NCI-H2029 treated with DMSO at 0.1 percent for 48 hours (cell line): ENCODE data around the gene CIB4.

Experiments used
- DNase-seq: peaks from one replicate; lab custom pipeline; 2025; lab: John Stamatoyannopoulos, UW

Gene CIB4

DNA sequence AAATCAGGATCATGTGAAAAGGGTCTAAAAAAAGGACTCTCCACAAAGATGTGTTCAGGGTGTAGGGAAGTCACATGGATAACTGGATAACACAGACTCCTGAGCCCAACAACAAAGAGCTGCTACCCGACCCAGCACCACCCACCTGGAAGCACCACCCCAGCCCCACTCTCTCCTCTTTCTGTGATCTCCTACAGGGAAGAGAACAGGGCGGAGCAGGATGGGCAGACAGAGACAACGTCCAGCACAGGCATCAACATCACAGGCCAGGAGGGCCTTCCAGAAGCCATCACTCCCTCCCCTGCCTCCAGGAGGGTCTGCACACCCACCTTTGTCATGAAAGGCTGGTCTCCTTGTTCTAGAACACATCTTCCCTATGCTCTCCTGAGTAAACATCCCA lies 1.3 kb upstream of the CIB4 start:
- no peak for DNase-seq

DNA sequence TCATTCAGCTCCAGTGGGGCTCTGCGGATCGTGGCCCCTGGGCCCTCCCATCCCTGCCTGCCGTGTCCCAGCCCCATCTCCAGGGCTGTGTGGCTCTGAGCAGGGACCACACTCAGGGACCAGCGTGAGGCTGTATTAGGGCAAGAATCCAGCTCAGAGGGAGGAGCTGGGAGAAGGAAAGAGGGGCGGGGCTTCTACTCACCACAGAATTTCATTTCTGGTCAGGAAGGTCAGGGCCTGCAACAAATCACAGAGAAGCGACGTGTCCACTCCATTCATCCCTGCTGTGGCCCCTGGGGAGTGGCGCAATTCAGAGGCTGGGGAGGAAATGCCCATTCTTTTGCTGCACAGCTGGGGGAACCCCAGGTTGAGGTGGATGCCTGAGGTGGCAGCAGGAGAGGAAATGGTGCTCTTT lies 828 bp downstream of the CIB4 start:
- DNase-seq, result no peak

DNA sequence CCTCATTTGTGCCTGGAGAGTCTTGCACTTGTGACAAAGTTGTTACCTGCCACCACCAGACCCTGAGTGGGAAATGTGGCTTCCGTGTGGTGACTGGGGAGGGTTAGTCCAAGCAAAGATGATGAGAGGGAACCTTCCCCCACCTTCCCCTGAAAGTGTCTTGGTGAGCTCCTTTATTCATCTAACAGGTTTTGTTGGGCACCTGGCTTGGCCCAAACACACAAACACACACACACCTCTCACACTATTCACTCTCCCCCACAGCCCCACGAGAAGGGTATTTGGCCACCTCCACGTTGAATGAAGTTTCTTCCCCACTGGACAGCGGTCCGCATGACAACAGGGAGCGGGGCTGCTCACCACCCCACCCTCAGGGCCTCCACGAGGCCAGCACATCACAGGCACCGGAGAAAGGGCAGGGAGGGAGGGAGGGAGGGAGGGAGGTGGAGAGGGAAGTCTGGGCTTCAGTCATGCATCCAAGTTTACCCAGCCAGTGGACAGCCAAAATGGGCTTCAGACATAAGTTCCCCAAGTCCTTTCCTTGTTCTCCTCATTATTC lies 1.4 kb downstream of the CIB4 start:
- DNase-seq, result no peak

DNA sequence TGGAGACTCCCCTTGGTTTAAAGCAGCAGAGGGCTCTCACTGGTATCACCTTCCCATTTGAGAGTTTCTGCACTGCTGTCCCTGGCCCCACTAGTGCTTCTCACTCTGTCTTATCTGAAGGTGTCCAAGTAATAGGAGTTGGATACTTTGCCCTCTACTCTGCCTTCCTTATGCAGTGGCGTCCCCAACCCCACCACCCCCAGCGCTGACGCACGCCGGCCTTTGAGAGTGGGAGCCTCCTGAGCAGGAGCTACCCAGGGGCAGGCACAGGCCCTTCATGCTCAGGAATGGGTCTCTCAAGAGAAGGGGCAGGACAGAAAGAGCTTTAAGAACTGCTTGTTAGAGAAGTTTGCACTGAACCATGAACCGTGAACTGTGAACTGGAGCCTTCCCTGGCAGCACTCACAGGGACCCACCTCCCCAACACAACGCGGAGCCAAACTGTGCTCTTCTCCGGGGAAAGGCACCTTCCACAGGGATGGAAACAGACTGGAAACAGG lies 3.3 kb downstream of the CIB4 start:
- no peak for DNase-seq

DNA sequence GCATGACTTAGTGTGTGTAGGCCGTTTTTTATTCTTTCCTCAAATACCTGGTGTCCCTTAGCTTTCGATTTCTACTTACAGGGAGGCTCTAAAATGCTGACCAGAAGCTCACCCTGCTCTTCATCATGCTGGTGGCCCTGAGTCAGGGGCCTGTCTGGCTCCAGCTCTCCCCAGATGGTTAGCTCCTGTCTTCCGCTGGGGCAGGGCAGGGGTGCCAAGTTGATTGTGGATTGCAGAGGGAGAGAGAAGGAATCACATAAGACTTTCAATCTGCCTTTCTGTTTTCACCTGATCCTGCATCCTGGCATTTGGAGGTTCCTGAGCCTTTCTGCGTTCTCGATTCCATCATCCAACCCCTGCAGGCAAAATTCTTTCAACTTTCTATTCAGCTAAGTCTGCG lies 4.2 kb downstream of the CIB4 start:
- DNase-seq, result no peak

DNA sequence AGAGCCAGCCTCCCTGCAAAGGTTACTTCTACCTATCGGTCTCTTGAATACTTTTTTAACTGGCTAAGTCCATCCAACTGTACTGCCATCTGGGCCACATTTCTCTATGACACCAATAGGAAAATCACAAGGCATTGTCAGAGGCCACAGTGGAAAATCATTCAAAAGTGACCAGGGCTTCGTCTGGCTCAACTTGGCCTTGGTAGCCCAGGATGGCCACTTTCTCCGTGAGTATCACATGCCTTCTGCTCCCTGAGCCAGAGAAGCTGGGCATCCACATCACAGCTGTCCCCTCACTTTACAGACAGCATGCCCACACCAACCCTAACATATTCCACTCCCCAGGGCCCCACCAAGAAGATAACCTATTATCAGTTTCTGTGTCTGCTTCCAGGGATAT lies 5.8 kb downstream of the CIB4 start:
- DNase-seq, result no peak

DNA sequence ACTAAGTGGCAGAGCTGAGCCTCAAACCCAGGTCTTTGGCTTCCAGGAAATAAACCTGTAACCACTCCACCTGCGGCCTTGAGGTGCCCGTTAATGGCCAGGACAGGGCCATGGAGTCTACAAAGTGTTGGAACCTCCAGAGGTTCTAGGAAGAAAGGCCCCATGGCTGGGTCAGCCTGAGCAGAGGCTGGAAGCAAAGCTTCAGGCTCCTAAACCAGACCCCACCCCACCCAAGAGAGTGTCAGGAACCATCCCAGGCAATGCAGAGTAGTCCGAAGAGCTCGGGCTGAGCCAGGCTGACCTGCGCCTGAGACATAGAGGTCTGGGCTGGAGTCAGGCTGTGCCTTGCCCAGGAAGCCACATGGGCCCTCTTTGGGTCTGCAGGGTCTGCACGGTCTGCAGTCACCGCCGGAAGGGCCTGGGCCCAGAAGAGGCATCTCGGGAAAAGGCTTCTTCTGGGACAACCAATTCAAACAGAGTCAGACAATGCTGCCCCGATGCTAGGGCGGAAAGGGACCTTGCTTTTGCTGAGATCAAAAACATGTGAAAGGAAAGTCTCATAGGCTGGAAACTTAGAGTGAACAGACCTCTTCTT lies 6.4 kb downstream of the CIB4 start:
- no peak for DNase-seq

DNA sequence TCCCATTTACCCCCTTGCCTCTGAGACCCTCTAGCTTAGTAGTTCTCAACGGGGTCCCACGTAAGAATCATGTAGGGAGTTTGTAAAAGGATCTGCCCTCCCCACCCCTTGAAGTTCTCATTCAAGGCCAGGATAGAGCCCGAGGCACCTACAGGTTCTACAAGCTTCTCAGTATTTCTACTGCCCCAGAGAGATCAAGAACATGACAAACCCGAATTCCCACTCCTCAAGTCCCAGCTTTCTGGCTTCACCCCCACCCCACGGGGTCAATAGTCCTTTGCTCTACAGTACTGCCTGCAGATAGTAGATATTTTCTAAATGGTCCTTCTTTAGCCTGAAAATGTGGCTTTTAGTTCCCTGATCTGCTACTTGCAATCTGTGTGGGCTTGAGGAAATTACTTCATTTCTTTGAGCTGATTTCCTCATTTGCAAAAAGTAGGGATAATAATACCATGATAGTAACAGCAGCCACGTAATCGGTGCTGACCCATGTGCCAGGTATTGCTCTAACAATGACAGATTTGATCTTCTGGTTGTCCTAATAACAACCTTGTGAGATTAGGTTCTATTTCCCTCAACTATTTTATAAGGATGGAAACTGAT lies 7.1 kb downstream of the CIB4 start:
- DNase-seq, result no peak

DNA sequence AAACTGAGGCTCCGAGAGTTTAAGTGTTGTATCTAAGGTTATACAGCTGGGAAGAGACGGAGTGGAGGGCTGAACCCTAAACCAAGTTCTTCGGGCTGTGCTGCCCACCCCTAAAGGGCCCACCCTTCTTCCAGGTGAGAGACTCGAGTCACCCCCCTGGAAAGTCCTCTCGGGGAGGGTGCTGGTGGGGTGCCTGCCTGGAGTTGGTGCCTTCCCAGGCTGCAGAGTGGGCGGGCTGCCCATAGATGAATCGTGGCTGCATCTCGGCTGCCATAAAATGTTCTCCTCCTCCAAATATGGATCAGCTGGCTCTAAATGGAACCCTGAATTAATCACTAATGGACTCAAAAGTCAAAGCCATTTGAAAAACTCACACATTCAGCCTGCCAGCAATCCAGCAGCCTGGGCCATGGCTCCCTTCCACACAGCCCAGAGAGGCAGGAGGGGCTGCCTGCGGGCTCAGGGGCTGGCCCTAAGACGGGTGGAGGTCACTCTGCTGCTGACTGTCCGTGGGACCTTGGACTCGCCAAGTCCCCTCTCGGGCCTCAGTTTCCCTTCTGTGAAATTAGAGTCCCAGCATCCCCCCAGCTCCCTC lies 7.7 kb downstream of the CIB4 start:
- no peak for DNase-seq

DNA sequence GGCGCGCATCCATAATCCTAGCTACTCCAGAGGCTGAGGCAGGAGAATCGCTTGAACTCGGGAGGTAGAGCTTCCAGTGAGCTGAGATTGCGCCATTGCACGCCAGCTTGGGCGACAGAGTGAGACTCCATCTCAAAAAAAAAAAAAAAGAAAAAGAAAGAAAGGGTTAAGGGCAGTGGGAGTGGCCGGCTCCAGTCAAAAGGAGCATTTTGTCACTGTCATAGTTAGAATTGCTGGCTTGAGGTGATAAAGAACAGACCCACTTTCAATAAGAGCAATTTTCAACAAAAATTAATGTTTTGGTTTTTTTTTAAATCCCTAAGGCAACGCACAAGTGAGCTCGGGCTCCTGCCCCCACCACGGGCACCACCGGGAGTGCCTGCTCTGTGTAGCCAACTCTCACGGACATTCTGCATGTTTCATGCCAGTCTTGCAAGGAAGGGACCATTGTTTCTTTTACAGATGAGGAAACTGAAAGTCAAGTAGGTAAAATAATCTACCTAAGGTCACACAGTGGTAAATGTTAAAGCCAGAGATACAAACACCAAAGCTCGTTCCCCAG lies 8.5 kb downstream of the CIB4 start:
- no peak for DNase-seq

DNA sequence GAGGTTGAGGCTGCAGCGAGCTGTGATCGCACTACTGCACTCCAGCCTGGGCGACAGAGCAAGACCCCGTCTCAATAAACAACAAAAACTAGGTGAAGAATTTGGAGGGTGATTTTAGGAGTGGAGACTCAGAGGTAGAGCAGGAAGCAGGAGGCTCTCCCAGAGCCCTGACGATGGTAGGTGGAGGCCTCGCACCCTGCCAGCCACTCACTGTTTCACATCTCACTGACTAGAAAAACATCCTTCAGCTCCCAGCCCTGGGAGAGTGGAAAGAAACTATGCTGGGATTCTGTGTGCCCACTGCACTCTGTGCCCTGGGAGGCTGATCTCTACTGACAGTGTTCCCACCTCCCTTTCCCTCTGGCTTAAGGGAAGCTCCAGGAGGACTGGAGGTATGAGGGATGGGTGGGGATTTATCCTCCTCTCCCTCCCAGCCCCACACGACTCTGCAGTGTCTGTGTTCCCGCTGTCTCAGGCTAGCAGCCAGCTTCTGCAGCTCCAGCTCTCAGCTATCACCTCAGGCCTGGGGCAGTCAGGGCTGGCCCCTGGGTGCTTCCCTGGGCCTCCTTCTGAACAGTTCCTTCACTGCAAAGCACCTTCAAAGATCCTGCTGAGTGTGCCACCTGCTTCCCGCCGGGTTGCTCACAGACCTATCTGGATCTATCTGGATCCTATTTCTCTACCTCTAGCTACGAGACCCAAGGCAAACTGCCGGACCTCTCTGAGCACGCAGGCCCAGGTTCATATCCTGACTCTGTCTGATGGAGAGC lies 9.6 kb downstream of the CIB4 start:
- no peak for DNase-seq

DNA sequence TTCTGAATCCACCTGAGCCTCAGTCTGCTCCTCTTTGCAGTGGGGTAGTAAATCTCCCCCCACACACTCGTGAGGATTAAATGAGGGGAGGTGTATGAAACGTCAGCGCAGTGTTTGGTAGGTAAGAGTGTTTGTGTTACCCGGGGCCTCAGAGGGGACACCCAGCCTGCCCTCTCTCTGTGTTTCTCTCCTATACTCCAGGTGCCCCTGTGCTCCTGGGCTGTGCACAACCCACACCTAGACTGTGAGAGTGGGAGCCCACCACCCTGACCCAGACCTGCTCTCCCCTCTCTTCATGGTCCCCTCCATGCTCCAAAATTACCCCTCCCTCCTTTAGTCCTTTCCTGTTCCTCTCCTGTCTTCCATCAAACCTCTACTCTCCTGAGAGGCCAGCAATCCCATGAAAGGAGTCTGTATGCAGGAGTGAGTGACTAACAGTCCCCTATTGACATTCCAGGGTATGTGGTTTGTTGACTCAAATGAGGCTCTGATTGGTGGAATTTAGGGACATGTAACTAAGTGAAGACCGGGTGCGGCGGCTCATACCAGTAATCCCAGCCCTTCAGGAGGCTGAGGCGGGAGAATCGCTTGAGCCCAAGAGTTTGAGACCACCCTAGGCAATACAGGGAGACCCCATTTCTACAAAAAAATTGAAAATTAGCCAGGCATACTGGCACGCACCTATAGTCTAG lies 10.4 kb downstream of the CIB4 start:
- DNase-seq, result no peak

DNA sequence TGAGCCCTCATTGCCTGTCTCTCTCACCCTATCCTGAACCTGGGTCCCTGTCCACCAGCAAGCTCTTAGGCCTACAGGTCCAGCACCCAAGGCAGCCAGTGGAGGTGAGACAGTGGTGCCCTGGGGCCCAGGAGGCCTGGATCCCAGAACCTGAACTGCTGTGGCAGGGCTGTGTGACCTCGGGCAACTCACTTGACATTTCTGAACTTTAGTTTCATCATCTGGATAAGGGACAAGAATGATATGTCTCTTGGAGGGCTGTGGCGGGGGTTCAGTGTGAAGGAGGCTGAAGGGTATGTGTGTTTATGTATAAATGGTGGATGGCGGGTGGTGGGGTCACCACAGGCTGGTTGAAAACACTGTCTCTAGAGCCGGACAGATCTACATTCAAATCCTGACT lies 10.9 kb downstream of the CIB4 start:
- no peak for DNase-seq

DNA sequence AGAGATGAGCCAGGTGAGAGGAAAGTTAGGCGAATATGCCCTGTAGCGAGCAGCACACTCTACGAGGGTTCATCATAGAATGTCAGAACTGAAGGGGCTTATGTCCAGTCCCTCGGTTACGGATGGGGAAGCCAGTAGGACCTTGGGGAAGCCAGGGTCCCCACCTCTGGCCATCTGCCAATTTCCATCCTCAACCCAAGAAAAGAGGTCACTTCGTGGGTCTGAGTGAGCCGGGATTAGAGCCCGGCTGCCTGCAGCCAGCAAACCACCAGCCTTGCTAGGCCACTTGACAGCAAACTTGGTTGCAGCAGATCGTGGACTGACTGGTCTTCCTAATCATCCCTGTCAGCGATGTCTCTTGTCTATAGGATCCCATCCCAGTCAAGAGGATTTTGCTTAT lies 11.4 kb downstream of the CIB4 start:
- no peak for DNase-seq

DNA sequence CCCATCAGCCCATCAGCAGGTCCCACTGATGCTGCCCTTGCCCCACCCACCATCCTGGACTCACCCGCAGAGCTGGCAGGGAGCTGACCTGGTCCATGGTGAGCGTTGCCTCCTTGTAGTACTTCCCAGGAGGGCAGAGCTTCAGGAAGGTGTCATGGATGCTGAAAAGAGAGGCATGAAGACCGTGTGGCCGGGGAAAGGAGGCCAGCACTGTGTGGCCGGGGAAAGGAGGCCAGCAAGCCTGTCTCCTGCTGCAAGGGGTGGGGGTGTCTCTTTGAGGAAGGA lies 11.9 kb downstream of the CIB4 start:
- no peak for DNase-seq

DNA sequence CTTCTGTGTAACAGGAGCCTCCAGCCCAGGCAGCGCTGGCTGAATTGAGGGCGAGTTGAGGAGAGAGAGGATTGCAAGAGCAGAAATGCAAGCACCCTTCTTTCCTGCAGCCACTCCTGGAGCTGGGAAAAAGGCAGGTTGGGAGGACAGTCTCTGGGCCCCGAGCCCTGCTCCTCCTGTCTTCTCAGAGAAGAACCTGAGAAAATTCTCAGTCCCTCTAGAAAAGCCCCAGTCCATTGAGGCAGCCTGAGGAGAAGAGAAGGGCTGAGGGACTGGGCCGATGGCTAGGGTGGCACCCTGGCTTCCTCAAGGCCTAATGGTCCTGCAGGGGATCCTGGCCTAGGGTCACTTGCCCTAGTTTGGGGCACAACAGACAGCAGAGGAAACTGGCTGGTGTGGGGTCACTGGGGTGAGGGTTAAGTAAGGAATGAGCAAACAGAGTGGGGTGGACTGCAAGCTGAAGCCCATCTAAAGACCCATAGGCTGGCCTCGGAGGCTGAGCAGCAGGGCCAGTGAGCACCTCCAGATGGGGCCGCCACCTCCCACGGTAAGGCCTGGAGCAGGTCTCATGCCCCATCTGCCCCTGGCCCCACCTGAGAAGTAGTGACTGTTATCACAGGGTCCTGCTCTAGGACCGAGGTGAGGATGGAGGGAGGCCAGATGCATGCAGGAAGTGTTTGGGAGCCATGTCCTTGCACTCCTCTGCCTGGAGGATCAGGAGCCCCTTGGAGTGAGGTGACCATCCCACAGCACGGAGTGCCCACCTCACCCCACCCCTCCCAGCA lies 12.4 kb downstream of the CIB4 start:
- DNase-seq, result no peak

DNA sequence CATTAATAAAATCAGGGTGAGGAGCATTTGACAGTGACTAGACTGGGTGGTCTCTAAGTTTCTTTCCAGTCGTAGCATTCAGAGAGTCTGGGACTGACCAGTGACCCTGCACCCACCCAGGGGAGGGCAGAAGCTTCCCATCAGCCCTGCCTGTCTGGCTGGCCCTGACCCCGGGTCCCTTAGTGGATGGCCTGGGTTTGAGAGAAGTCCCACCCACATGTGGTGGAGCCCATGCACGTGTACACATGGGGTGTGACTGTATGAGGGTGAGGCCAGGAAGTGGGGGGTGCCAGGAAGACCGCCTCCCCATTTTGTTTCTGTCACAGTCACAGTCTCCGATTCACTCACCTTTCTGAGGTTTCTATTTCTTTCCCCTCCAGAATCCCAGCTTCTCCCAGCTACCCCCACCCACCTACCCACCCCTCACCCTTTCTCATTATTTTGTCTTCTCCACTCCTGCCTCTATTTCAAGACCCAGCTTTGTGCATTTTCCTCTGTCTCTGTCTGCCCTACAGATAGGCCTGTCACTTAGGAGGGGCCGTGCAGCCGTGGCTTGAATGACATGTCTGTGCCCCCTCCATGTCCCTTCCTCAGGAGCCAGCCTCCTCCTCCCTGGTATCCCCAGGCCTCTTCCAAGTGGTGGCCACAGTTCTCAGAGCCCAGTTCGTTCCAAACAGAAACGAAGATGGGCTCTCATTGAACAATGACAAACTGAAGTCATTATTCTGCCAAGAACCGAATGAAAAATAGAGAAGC lies 13.6 kb downstream of the CIB4 start:
- DNase-seq, result no peak

DNA sequence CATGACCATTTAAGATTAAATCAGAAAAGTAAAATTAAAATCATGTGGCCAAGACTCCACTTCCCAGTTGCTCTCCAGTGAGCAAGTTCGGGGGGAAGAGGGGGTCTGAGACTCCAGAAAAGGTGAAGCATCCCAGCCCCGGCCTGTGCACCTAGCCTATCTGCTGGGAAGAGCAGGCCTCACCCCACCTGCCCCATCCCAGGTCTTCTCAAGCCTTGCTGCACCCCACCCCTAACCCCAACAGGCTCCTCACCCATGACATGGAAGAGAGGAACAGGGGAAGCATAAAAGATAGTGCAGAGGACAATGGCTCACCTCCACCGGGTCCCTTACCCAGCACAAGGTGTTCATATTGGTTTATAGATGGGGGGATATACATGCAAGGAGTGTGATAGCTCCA lies 14.6 kb downstream of the CIB4 start:
- no peak for DNase-seq

DNA sequence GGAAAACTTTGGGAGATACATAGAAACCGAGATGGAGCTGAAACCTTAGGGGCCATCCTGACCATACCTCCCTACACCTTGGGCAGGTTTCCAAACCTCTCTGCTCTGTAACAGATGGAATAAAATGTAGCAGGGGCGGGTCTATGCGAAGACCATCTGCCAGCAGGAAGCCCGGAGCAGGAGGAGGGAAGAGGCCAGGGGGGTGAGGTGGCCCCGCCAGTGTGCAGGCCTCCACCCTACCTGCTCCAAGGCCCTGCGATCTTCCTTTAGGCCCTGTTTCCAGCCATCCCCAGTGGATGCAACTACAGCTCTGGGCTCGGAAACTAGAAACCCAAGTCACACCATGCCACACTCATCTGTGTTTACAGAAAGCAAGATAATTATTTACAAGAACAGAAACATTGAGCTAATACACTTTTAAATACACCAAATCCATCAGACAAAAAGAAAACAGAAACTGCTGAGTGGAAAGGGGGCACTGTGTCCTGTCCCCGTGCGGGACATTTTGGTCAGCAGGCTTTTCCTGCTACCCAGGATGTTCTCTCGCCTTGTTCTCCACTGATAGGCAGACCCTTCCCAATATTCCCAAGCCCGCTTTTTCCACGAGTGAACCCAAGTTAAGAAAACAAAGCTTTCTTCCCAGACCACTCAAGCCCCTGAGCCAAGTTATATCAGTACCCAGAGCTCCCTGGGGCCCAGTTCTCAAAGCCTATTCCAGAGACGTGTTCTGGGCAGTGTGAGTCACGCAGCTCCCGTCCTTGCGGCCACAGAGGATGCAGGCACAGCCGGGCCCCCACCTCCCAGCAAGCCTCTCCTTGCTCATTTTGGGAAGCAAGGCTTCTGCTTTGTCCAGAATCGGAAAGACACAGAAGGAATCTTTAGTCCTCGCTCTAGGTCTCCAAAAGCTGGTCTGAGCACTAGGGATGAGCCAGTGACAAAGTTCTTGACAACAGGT lies 17.3 kb downstream of the CIB4 start:
- DNase-seq, result no peak
